ENCODE data around the gene TLE4. TPM values are rescaled to one million over a fixed set of nuclear protein-coding genes. Genes with fewer than 3 reads are reported as not detected.

TLE4 gene
- total RNA-seq, 3 donors from 2014 or later (not counting 1 experiment from before 2014, with no cell fraction given), result 214 to 240 (median 220) TPM

GRCh38 chr9:79700607-79701360 is 129.0 kb downstream of the TLE4 start:
- WGBS (ENCODE audit: insufficient coverage), result 100% methylated on average over 1 of the region's 5 CpGs
- H3K27me3 ChIP-seq (ENCODE audit: control insufficient read depth, insufficient read depth, low read length), result no peaks in the 10 kb centered on the region
- intact Hi-C loops (cut with micrococcal nuclease), result no loop called here
- Mint-ChIP-seq H3K9me3 (no peaks in the 10 kb centered on the region), H3K27ac (peak overlapping the region in 1 of 2 donors; percentile 9), H3K4me3 (no peak overlapping the region), H3K27me3 (ENCODE audit: low read depth in 2 of 2) (no peaks in the 10 kb centered on the region), H3K36me3 (peaks cover 12% of the 10 kb centered on the region), H3K4me1 (peaks cover 65 to 78% of the 10 kb centered on the region in 2 donors)
- TF ChIP-seq, protein P1, sequence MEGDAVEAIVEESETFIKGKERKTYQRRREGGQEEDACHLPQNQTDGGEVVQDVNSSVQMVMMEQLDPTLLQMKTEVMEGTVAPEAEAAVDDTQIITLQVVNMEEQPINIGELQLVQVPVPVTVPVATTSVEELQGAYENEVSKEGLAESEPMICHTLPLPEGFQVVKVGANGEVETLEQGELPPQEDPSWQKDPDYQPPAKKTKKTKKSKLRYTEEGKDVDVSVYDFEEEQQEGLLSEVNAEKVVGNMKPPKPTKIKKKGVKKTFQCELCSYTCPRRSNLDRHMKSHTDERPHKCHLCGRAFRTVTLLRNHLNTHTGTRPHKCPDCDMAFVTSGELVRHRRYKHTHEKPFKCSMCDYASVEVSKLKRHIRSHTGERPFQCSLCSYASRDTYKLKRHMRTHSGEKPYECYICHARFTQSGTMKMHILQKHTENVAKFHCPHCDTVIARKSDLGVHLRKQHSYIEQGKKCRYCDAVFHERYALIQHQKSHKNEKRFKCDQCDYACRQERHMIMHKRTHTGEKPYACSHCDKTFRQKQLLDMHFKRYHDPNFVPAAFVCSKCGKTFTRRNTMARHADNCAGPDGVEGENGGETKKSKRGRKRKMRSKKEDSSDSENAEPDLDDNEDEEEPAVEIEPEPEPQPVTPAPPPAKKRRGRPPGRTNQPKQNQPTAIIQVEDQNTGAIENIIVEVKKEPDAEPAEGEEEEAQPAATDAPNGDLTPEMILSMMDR (IDR thresholded peaks at IDR 0.05), result no peak
- H3K4me1 ChIP-seq (ENCODE audit: control insufficient read depth, insufficient read depth, low read length), result peaks cover 7% of the 10 kb centered on the region
- H3K4me3 ChIP-seq (ENCODE audit: low read length), result no peak overlapping the region
- H3K27ac ChIP-seq (ENCODE audit: low read length), result no peak overlapping the region
- ATAC-seq, result no peak
- peaks cover 7% of the 10 kb centered on the region for H3K36me3 ChIP-seq (ENCODE audit: control insufficient read depth, insufficient read depth, low read length)
- no peak for DNase-seq
- H3K9me3 ChIP-seq (ENCODE audit: control insufficient read depth, insufficient read depth, low read length), result no peaks in the 10 kb centered on the region

DNA sequence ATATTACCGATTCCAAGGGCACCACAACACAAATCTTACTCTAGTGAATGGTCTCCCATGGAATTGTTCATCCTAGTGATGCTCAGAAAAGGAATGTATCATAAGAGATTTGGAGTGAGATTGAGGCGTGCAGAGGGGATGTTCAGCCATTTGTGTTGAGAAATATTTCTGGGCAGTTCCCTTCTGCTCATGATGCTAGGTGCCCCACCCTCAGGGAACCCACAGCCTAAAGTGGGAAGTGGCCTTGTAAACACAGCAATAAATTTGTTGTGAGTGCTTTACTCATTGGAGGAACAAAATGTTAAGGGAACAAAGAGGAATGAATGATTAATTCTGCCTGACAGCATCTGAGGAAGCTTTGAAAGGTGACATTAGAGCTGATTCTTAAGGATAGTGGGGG is 129.9 kb downstream of the TLE4 start:
- no peak overlapping the region for H3K27ac ChIP-seq (ENCODE audit: low read length)
- H3K4me3 Mint-ChIP-seq, result no peak overlapping the region
- WGBS (ENCODE audit: insufficient coverage), result 72% methylated on average over 1 of the region's 2 CpGs

GRCh38 chr9:79705704-79706103 is 133.9 kb downstream of the TLE4 start:
- Mint-ChIP-seq H3K27me3 (ENCODE audit: low read depth in 2 of 2) (no peaks in the 10 kb centered on the region), H3K36me3 (peaks cover 14% of the 10 kb centered on the region), H3K4me1 (peaks cover 63 to 66% of the 10 kb centered on the region in 2 donors), H3K9me3 (no peaks in the 10 kb centered on the region), H3K27ac (peak overlapping the region; percentile 53 to 63), H3K4me3 (no peak overlapping the region)
- no peaks in the 10 kb centered on the region for H3K27me3 ChIP-seq (ENCODE audit: control insufficient read depth, insufficient read depth, low read length)
- intact Hi-C loops (cut with micrococcal nuclease), result no loop called here
- peak in 2 of 3 donors; percentile 42 to 70 for ATAC-seq
- peaks cover 40% of the 10 kb centered on the region for H3K36me3 ChIP-seq (ENCODE audit: control insufficient read depth, insufficient read depth, low read length)
- WGBS (ENCODE audit: insufficient coverage), result 66% methylated on average over 3 of the region's 3 CpGs
- no peaks in the 10 kb centered on the region for H3K9me3 ChIP-seq (ENCODE audit: control insufficient read depth, insufficient read depth, low read length)
- peaks cover 11% of the 10 kb centered on the region for H3K4me1 ChIP-seq (ENCODE audit: control insufficient read depth, insufficient read depth, low read length)
- H3K4me3 ChIP-seq (ENCODE audit: low read length), result no peak overlapping the region
- no peak for DNase-seq
- H3K27ac ChIP-seq (ENCODE audit: low read length), result no peak overlapping the region
- TF ChIP-seq, protein P1 (IDR thresholded peaks at IDR 0.05), result no peak

More for the DNA sequence above, 129.9 kb downstream of the TLE4 start:
- no peaks in the 10 kb centered on the region for H3K27me3 ChIP-seq (ENCODE audit: control insufficient read depth, insufficient read depth, low read length)
- H3K27me3 Mint-ChIP-seq (ENCODE audit: low read depth in 2 of 2), result no peaks in the 10 kb centered on the region
- TF ChIP-seq, protein P1 (IDR thresholded peaks at IDR 0.05), result no peak
- peaks cover 68 to 75% of the 10 kb centered on the region in 2 donors for H3K4me1 Mint-ChIP-seq
- intact Hi-C loops (cut with micrococcal nuclease), result no loop called here
- peaks cover 14% of the 10 kb centered on the region for H3K36me3 Mint-ChIP-seq
- ATAC-seq, result peak; percentile 50 to 83 (median 61)
- H3K4me3 ChIP-seq (ENCODE audit: low read length), result no peak overlapping the region
- peak in 1 of 2 donors; percentile 14 for DNase-seq
- H3K9me3 Mint-ChIP-seq, result no peaks in the 10 kb centered on the region
- H3K36me3 ChIP-seq (ENCODE audit: control insufficient read depth, insufficient read depth, low read length), result peaks cover 7% of the 10 kb centered on the region
- peaks cover 13% of the 10 kb centered on the region for H3K4me1 ChIP-seq (ENCODE audit: control insufficient read depth, insufficient read depth, low read length)
- no peaks in the 10 kb centered on the region for H3K9me3 ChIP-seq (ENCODE audit: control insufficient read depth, insufficient read depth, low read length)
- peak overlapping the region in 1 of 2 donors; percentile 3 for H3K27ac Mint-ChIP-seq

All from natural killer cell (primary cell).